ENCODE data around the gene ATP2A1.
"Not testable (repeated sequence)": the region's sequence is repeated elsewhere in the genome, so short reads cannot be mapped to it uniquely, and the experiment has no call there.

Gene ATP2A1

DNA sequence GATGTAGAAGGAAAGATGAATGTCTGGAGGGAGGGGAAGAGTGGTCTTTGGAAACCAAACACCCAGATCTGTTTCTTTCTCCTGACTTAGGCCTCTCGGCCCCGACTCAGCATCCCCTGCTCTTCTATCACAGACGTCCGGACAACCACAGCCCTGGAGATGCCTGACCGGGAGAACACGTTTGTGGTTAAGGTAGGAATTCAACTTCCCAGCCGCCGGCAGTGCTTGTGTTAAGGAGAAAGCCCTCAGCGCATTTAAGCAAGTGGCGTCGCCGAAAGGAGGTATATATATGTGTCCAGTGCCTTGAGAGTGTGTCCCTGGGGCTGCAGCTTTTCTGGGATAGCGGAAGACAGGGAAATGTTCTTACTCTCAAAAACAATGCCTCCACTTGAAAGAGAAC lies 11.0 kb upstream of the ATP2A1 start:
- H3K36me3 ChIP-seq (ENCODE audit: insufficient read depth): 0 out of 2 replicates have a peak, but pooled peaks cover 3% of the 10 kb centered on the region
- H3K27ac ChIP-seq: no peak overlapping the region

DNA sequence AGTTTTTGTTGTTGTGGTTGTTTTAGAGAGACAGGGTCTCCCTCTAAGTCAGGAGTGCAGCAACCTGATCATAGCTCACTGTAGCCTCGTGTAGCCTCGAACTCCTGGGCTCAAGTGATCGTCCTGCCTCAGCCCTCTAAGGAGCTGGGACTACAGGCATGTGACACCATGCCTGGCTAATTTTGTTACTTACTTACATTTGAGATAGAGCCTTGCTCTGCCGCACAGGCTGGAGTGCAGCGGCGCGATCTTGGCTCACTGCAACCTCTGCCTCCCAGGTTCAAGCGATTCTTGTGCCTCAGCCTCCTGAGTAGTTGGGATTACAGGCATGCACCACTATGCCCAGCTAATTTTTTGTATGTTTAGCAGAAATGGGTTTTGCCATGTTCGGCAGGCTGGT lies 10.6 kb upstream of the ATP2A1 start:
- not testable (repeated sequence) for H3K4me2 ChIP-seq; H3K27me3 ChIP-seq (ENCODE audit: insufficient read depth, low read depth); H4K20me1 ChIP-seq (ENCODE audit: insufficient read depth); H3K9ac ChIP-seq; H2AFZ ChIP-seq (ENCODE audit: low read depth); H3K4me3 ChIP-seq (IDR thresholded peaks at IDR 0.05; ENCODE audit: insufficient read depth, low read depth, low read length); H3K36me3 ChIP-seq (ENCODE audit: insufficient read depth); H3K27ac ChIP-seq
- H3K79me2 ChIP-seq (ENCODE audit: insufficient read depth, low read depth): peaks cover 17% of the 10 kb centered on the region
- H3K4me1 ChIP-seq (ENCODE audit: low read depth, poor library complexity, severe bottlenecking): peaks cover 12% of the 10 kb centered on the region

More for the DNA sequence above, 11.0 kb upstream of the ATP2A1 start:
- no peaks in the 10 kb centered on the region for H3K27me3 ChIP-seq (ENCODE audit: insufficient read depth, low read depth)
- no peak overlapping the region for H3K4me2 ChIP-seq
- no peak overlapping the region for H2AFZ ChIP-seq (ENCODE audit: low read depth)
- H3K9ac ChIP-seq: no peak overlapping the region
- peaks cover 21% of the 10 kb centered on the region for H3K79me2 ChIP-seq (ENCODE audit: insufficient read depth, low read depth)
- no peak overlapping the region for H3K4me3 ChIP-seq (IDR thresholded peaks at IDR 0.05; ENCODE audit: insufficient read depth, low read depth, low read length)
- peaks cover 16% of the 10 kb centered on the region for H3K4me1 ChIP-seq (ENCODE audit: low read depth, poor library complexity, severe bottlenecking)
- TF ChIP-seq, protein P1, sequence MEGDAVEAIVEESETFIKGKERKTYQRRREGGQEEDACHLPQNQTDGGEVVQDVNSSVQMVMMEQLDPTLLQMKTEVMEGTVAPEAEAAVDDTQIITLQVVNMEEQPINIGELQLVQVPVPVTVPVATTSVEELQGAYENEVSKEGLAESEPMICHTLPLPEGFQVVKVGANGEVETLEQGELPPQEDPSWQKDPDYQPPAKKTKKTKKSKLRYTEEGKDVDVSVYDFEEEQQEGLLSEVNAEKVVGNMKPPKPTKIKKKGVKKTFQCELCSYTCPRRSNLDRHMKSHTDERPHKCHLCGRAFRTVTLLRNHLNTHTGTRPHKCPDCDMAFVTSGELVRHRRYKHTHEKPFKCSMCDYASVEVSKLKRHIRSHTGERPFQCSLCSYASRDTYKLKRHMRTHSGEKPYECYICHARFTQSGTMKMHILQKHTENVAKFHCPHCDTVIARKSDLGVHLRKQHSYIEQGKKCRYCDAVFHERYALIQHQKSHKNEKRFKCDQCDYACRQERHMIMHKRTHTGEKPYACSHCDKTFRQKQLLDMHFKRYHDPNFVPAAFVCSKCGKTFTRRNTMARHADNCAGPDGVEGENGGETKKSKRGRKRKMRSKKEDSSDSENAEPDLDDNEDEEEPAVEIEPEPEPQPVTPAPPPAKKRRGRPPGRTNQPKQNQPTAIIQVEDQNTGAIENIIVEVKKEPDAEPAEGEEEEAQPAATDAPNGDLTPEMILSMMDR (conservative IDR thresholded peaks at IDR 0.05; ENCODE audit: low read depth, low read length): no peak
- no peaks in the 10 kb centered on the region for H4K20me1 ChIP-seq (ENCODE audit: insufficient read depth)

DNA sequence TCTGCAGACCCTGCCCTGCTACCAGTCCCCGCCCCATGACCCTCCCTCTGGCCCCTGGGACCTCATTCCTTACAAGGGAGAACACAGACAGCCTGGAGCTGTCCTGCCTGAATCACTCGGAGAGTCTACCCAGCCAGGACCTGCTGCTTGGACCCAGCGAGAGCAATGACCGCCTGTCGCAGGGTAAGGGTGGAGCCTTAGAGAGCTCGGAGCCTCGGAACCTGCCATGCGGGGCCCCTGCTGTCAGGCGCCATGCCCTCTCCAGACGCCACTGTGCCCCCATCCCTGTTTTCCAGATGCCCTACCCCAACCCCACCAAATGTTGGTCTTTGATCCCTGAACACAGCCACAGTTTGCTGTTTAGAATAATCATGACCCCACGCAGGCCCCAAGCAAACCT lies 9.1 kb upstream of the ATP2A1 start:
- Histone ChIP-seq H3K27ac (no peak overlapping the region), H3K27me3 (ENCODE audit: insufficient read depth, low read depth) (no peaks in the 10 kb centered on the region), H3K9ac (no peak overlapping the region), H3K4me1 (ENCODE audit: low read depth, poor library complexity, severe bottlenecking) (peaks cover 9% of the 10 kb centered on the region), H3K79me2 (ENCODE audit: insufficient read depth, low read depth) (peaks cover 12% of the 10 kb centered on the region), H3K36me3 (ENCODE audit: insufficient read depth) (peaks cover 3% of the 10 kb centered on the region; the same call in 1 of the 2 replicates), H4K20me1 (ENCODE audit: insufficient read depth) (no peaks in the 10 kb centered on the region), H3K4me2 (no peak overlapping the region), H2AFZ (ENCODE audit: low read depth) (no peak overlapping the region), H3K4me3 (IDR thresholded peaks at IDR 0.05; ENCODE audit: insufficient read depth, low read depth, low read length) (no peak overlapping the region)
- TF ChIP-seq, protein P1 (conservative IDR thresholded peaks at IDR 0.05; ENCODE audit: low read depth, low read length): no peak

DNA sequence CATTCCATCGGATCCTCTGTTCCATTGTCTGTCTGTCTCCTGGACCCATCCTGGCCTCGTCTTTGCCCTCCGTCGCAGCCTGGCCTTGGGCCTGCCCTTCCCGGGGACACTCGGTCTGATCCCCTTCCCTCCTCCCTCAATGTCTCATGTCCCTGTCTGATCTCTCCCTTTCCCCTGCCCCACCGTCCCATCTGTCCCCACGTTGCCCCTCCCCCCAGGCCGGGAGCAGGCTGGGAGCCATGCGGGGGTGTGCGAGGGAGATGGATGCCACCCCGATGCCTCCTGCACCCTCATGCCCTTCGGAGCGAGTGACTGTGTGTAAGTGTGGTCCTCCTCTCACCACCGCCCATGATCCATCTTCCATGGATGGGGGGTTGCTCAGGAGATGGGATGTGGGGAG lies 5.3 kb upstream of the ATP2A1 start:
- Histone ChIP-seq H3K27me3 (ENCODE audit: insufficient read depth, low read depth) (no peaks in the 10 kb centered on the region), H3K4me3 (IDR thresholded peaks at IDR 0.05; ENCODE audit: insufficient read depth, low read depth, low read length) (no peak overlapping the region), H4K20me1 (ENCODE audit: insufficient read depth) (no peaks in the 10 kb centered on the region), H3K79me2 (ENCODE audit: insufficient read depth, low read depth) (no peaks in the 10 kb centered on the region), H3K4me2 (no peak overlapping the region), H3K27ac (no peak overlapping the region), H3K9ac (no peak overlapping the region), H3K36me3 (ENCODE audit: insufficient read depth) (peaks cover 3% of the 10 kb centered on the region; the same call in 1 of the 2 replicates), H2AFZ (ENCODE audit: low read depth) (no peak overlapping the region), H3K4me1 (ENCODE audit: low read depth, poor library complexity, severe bottlenecking) (peaks cover 12% of the 10 kb centered on the region)
- TF ChIP-seq, protein P1 (conservative IDR thresholded peaks at IDR 0.05; ENCODE audit: low read depth, low read length): no peak

DNA sequence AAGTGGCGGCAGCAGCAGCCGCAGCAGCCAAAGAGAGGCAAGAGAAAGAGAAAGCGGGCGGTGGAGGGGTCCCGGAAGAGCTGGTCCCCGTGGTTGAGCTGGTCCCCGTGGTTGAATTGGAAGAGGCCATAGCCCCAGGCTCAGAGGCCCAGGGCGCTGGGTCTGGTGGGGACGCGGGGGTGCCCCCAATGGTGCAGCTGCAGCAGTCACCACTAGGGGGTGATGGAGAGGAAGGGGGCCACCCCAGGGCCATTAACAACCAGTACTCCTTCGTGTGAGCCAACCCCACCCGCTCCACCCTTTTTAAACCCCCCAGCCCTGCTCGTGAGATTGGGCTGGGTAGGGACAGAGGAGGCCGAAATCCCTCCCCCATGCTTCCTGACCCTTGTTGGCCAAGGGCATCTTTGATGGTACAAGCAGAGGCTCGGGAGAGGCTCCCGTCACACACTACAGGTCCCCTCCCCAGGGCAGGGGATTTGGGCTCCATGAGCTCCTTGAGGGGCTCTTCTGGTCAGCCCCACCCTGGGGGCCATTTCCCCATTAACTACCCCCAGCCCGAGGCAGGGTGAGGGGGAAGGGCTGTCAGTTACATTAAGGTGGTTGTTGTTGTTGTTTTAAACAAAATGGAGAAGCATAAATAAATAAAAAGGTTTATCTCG lies 4.6 kb upstream of the ATP2A1 start:
- H3K4me2 ChIP-seq: no peak overlapping the region
- H3K27me3 ChIP-seq (ENCODE audit: insufficient read depth, low read depth): no peaks in the 10 kb centered on the region
- H4K20me1 ChIP-seq (ENCODE audit: insufficient read depth): no peaks in the 10 kb centered on the region
- TF ChIP-seq, protein P1 (conservative IDR thresholded peaks at IDR 0.05; ENCODE audit: low read depth, low read length): peak; percentile 75
- peaks cover 19% of the 10 kb centered on the region for H3K4me1 ChIP-seq (ENCODE audit: low read depth, poor library complexity, severe bottlenecking)
- H3K27ac ChIP-seq: no peak overlapping the region
- H2AFZ ChIP-seq (ENCODE audit: low read depth): no peak overlapping the region
- H3K36me3 ChIP-seq (ENCODE audit: insufficient read depth): peaks cover 3% of the 10 kb centered on the region; the same call in 1 of the 2 replicates
- no peaks in the 10 kb centered on the region for H3K79me2 ChIP-seq (ENCODE audit: insufficient read depth, low read depth)
- no peak overlapping the region for H3K4me3 ChIP-seq (IDR thresholded peaks at IDR 0.05; ENCODE audit: insufficient read depth, low read depth, low read length)
- H3K9ac ChIP-seq: no peak overlapping the region

All from KMS-11 (cell line).